Measurements from ENCODE around the gene ARL8A.

GRCh38 chr1:202165267-202165941, 20.9 kb upstream of the ARL8A start:
- TF ChIP-seq POLR2A (IDR thresholded peaks at IDR 0.05), result no peak
- no peak for TF ChIP-seq CTCF (IDR thresholded peaks at IDR 0.05)

All from upper lobe of left lung (tissue), 4 donors.